Measurements from ENCODE around the gene THUMPD1. TPM values are rescaled to one million over a fixed set of nuclear protein-coding genes. Genes with fewer than 3 reads are reported as not detected.
"Not testable (repeated sequence)": the region's sequence is repeated elsewhere in the genome, so short reads cannot be mapped to it uniquely, and the experiment has no call there.

THUMPD1 gene, protein sequence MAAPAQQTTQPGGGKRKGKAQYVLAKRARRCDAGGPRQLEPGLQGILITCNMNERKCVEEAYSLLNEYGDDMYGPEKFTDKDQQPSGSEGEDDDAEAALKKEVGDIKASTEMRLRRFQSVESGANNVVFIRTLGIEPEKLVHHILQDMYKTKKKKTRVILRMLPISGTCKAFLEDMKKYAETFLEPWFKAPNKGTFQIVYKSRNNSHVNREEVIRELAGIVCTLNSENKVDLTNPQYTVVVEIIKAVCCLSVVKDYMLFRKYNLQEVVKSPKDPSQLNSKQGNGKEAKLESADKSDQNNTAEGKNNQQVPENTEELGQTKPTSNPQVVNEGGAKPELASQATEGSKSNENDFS
- polyA plus RNA-seq (2013, experiment 1 of 2; ENCODE audit: insufficient read length): 27.2 TPM
- 25.1 TPM for polyA plus RNA-seq (2013, experiment 2 of 2; ENCODE audit: insufficient read length)

- DNase-seq: peak; percentile 96
Observed at GRCh38 chr16:20741554-20742285, at the start of gene THUMPD1. Gene THUMPD1, minus strand, starts transcription at chr16:20741818. Its CDS starts 79 bp downstream, at chr16:20741739.

DNA sequence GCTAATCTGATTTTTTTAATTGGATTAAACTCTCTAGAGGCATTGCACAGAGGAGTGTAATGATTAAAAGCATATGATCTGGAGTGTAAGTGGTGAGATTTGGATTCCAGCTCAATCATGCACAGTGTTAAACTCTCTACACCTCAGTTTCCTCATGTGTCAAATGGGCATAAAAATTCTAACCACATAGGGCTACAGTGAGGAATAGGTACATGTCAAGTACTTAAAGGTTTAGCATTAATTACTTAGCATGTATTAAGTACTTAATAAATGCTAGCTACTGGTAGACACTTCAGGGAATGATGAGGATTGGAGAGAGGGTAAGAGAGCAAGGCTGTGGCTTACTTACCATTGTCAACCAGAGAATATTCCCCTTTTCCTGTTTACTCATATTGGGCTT is 47.5 kb upstream of the THUMPD1 start:
- DNase-seq: no peak

- DNase-seq: no peak
Observed at GRCh38 chr16:20784204-20784603, 42.6 kb upstream of the THUMPD1 start.

DNA sequence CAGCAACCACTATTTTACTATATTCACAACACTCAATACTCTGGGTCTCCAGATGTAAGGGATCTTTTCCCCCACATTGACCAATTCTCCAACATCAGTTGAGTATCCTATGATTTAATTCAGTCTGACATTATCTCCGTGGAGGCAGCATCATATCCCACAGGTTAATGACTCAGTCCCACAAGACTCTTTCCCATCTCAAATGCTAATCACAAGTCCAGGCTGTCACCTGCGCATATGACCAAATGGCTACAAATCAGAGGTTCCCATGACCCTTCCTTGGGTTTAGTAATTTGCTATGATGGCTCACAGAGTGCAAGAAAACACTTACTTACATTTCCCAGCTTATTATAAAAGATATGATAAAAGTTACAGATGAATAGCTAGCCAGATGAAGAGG is 40.9 kb upstream of the THUMPD1 start:
- DNase-seq: no peak

GRCh38 chr16:20781697-20782096 is 40.1 kb upstream of the THUMPD1 start:
- DNase-seq: no peak

DNA sequence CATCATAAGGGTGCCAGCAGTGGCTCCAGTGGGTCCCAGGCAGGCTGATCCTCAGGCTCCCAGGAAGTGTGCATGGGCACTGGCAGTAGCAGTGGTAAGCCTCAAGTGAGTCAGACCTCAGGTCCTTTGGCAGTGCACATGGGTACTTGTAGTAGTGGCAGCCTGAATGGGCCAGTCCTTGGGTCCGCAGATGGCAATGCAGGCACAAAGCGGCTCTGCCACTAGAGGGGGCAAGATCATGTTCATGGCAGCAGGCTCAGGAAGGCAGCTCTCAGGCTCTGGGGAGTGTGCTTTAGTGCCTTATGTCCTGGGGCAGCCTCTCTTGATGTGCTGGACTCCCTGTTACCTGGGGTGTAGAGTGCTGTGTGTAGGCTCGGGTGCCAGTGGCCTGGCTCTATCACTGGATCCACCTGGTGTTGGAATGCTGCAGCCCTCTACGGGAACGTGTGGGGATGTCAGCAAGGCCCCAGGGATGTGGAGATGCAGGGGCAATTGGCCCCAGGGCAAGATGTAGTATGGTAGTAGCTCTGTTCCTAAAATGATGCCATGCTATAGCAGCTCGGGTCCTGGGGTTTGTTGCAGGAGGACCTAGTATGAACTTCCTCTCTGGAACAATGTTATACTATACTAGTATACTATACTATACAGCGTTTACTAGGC is 33.2 kb upstream of the THUMPD1 start:
- peak; percentile 44 for DNase-seq

- DNase-seq: no peak
Observed at GRCh38 chr16:20773679-20774078, 32.1 kb upstream of the THUMPD1 start.

- no peak for DNase-seq
Observed at GRCh38 chr16:20768818-20769217, 27.2 kb upstream of the THUMPD1 start.

DNA sequence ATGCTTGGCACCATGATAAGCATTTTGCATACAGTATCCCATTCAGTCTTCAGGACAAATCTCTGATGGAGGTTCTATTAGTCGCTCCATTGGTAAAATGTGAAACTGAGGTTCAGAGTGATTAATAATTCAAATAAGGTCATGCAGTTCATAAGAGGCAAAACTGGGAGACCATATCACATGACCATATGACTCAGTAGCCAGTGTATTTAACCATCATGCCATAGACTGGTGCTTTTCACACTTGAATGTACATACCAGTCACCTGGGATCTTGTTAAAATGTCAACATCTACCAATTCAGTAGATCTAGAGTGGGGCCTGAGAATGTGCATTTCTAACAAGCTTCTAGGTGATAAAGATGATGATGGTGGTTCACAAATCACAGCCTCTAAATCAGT is 26.5 kb upstream of the THUMPD1 start:
- no peak for DNase-seq

DNA sequence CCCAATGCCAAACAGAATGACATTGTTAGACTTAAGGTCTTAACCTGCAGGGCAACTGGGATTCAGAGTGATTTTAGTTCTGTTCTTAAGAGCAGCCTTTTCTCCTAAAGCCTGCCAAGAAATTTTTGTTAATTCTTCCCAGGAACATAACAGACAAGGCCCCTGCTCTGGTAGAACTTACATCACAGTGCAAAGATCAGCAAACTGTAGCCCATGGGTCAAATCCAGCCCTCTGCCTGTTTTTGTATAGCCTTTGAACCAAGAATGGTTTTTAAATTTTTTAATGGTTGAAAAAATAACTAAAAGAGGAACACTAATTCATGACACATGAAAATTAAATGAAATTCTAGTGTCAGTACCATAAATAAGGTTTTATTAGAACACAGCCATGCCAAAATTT is 26.0 kb upstream of the THUMPD1 start:
- no peak for DNase-seq

DNA sequence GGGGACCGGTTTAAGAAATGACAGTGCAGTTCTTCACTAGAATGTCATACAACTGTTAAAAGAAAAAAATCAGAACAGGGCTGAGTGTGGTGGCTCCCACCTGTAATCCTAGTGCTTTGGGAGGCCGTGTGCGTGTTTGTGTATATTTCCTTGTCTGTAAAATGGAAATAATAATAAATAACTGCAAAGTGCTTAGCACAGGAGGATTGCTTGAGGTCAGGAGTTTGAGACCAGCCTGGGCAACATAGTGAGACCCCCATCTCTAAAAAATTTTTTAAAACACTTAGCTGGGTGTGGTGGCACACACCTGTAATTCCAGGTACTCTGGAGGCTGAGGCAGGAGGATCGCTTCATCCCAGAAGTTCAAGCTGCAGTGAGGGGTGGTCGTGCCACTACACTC is 24.7 kb upstream of the THUMPD1 start:
- DNase-seq: no peak

GRCh38 chr16:20765732-20766131 is 24.1 kb upstream of the THUMPD1 start:
- no peak for DNase-seq

DNA sequence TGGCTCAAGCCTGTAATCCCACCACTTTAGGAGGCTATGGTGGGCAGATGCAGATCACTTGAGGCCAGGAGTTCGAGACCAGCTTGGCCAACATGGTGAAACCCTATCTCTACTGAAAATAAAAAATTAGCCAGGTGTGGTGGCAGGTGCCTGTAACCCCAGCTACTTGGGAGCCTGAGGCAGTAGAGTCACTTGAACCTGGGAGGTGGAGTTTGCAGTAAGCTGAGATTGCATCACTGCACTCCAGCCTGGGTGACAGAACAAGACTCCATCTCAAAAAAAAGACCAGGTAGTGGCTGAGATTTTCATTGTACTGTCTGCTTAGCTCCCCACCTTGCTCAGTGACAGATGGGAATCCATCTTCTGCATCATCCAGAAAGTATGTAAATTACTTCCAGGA is 22.8 kb upstream of the THUMPD1 start:
- DNase-seq: not testable (repeated sequence)

DNA sequence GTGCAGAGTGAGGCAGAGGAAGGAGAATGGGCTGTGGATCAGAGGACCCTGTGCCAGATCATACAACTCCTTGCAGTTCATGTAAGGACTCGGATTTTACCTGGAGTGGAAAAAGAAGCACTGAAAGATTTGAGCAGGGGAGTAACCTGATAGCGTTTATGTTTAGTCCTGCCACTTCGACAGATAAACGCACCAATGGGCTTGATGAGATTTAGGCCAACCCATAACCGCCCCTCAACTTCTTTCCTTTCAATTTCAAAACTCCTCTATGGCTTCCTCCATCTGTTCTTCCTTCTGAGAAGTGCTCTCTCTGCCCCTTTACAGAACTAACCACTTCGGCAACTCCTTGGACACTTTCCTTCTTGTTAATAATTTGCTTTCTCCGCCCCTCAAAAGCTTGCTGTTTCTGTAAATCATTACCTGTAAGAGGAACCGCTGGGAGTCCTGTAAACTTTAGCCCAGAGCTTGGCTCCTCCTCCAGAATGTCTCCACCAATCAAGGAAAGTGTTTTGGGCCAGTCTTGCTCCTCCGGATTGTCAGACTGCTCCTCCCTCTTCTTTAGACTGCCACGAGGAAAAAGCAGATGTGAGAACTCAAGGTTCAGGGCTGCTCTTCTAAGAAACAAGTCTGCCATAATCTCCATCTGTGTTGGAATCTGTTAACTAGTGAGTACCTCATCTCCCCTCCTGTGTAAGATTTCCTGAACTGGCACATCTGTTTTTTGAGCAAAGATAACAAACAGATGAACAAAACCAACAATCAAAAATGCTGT is 22.0 kb upstream of the THUMPD1 start, which contains the start of gene ACSM3:
ACSM3 (plus strand) TSS at position 554 of the 772 bp plus-strand sequence. CDS start 6,021 bp downstream, outside the sequence.
- peak; percentile 63 for DNase-seq

DNA sequence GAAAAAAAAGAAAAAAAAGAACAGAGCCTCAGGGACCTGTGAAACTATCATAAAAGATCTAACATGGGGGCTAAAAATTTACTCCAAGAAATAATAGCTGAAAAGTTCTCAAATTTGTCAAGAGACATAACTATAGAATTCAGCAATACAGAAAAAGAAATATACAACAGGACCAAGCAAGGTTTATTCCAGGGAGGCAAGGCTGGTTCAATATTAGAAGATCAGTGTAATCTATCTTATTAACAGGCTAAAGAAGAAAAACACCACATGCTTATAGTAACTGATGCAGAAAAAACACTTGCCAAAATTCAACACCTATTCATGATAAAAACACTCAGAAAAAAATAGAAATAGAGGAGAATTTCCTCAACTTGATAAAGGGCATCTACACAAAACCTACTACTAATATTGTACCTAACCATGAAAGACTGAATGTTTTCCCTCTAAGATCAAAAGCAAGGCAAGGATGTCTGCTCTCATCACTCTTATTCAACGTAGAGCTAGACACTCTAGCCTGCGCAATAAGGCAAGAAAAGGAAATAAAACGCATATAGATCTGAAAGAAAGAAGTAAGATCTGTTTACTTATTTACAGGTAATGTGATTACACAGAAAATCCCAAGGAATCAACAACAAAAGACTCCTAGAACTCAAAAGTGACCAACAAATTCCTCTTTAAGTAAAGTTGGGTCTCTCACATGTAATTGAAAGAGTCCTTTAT is 20.9 kb upstream of the THUMPD1 start:
- DNase-seq: no peak

DNA sequence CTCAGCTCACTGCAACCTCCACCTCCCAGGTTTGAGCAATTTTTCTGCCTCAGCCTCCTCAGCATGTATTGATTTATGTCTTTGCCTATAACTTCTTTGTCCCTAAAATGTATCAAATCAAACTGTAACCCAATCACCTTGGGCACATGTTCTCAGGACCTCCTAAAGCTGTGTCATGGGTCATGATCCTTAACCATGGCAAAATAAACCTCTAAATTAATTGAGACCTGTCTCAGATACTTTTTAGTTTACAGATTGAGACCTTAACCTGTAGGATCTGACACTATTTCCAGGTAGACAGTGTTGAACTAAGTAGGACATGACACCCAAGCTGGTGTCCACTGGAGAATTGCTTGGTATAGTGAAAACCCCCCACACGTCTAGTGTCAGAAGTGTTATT is 19.6 kb upstream of the THUMPD1 start:
- DNase-seq: no peak

DNA sequence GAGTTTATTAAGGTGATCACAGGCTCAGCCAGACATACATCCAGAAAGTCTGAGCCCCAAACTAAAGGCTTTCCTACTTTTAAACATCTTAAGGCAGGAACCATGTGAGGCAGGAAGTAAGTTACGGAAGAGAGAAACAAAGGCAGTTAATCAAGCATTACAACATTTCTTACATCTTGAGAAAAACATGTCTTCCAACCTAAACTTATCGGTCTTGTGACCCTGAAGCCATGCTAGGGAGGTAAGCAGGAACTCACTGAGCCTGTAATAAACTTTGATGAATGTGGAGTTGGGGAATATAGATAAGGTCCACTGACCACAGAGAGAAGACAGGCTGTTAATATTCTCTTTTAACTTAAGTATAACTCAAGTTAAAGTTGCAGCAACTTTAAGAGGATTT is 18.7 kb upstream of the THUMPD1 start:
- DNase-seq: no peak

GRCh38 chr16:20755799-20756198 is 14.2 kb upstream of the THUMPD1 start:
- DNase-seq: not testable (repeated sequence)

GRCh38 chr16:20755238-20755637 is 13.6 kb upstream of the THUMPD1 start:
- DNase-seq: no peak

DNA sequence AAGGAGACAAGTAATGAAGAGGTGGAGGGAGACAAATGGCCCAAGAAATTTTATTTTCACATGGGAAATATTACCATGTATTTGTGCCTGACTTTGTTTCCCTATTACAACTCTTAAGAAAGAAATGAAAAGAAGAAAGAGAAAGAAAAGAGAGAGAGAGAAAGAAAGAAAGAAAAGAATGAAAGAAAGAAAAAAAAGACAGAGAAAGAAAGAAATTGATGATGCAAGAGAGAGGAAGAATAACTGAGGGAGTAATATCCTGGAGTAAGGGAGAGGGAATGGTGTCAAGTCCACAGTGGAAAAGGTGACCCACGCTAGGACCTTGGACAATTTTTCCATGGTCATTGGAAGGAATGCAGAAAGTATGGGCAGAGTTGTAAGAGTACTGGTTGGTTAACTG is 12.1 kb upstream of the THUMPD1 start:
- DNase-seq: no peak

- no peak for DNase-seq
Observed at GRCh38 chr16:20750558-20750957, 8.9 kb upstream of the THUMPD1 start.

DNA sequence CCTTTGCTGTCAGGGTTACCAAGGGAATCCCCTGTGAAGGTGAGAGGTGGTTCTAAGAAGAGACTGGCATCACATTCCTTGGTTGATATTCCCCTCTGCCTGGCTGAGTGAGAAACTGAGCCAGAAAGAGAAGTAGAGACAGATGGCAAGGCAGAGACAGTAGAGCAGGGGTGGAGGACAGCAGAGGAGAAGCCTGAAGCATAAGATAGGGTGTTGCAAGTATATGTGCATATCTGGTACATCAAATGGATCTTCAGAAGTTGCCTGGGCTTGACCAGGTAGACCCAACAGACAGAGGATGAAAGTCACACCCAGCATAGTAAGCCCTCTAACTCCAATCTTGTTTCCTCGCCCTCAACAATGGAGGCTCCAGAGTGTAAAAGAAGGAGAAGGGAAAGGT is 7.9 kb upstream of the THUMPD1 start:
- no peak for DNase-seq

Data from fibroblast of skin of abdomen (primary cell).